HG02870 (cell line): Measurements from ENCODE around the gene CST3.

Experiments
- ATAC-seq: cut with Tn5 transposase; IDR thresholded peaks from one replicate; pipeline ENCODE4 v1.9.1; 2021; ENCODE audit warnings: mild to moderate bottlenecking, moderate library complexity; ENCODE audit not compliant: unreplicated experiment

CST3 gene

GRCh38 chr20:23605867-23606651 lies 31.7 kb downstream of the CST3 start, which contains the start of gene CST9:
Gene CST9, minus strand, starts transcription at chr20:23605917. Its CDS starts 53 bp downstream, at chr20:23605864.
- ATAC-seq = no peak

GRCh38 chr20:23604306-23604705 lies 33.4 kb downstream of the CST3 start:
- no peak for ATAC-seq

- no peak for ATAC-seq
Observed at GRCh38 chr20:23603321-23603720, 34.4 kb downstream of the CST3 start.

- ATAC-seq = no peak
Observed at GRCh38 chr20:23602699-23603098, 35.1 kb downstream of the CST3 start.

GRCh38 chr20:23602241-23602640 lies 35.5 kb downstream of the CST3 start:
- no peak for ATAC-seq

GRCh38 chr20:23601715-23602114 lies 36.0 kb downstream of the CST3 start:
- ATAC-seq = no peak

GRCh38 chr20:23598481-23598880 lies 39.3 kb downstream of the CST3 start:
- no peak for ATAC-seq

GRCh38 chr20:23596579-23597250 lies 41.0 kb downstream of the CST3 start:
- no peak for ATAC-seq

GRCh38 chr20:23595941-23596340 lies 41.8 kb downstream of the CST3 start:
- no peak for ATAC-seq

GRCh38 chr20:23588434-23589403 lies 49.0 kb downstream of the CST3 start:
- ATAC-seq = no peak

- no peak for ATAC-seq
Observed at GRCh38 chr20:23587631-23588030, 50.1 kb downstream of the CST3 start.

GRCh38 chr20:23586735-23587525 lies 50.8 kb downstream of the CST3 start:
- no peak for ATAC-seq

GRCh38 chr20:23585808-23586734 lies 51.7 kb downstream of the CST3 start:
- ATAC-seq = no peak

GRCh38 chr20:23585449-23585807 lies 52.3 kb downstream of the CST3 start:
- ATAC-seq = no peak

- ATAC-seq = no peak
Observed at GRCh38 chr20:23584434-23585199, 53.1 kb downstream of the CST3 start.
